SJCRH30 (cell line): ENCODE data around the gene PIK3AP1. TPM values are rescaled to one million over a fixed set of nuclear protein-coding genes. Genes with fewer than 3 reads are reported as not detected.
"Not testable (repeated sequence)": the region's sequence is repeated elsewhere in the genome, so short reads cannot be mapped to it uniquely, and the experiment has no call there.

Experiments used
- DNase-seq, 2 experiments: peaks; one replicate each; pipeline ENCODE4 v3.0.0-alpha.2; 2015 to 2020
- H3K27ac ChIP-seq: fragments of 250-450 bp; sonication (Bioruptor Pico); 2 replicates; pipeline ENCODE4 v1.5.1; 2020; ENCODE audit warnings: mild to moderate bottlenecking, moderate library complexity
- H3K27me3 ChIP-seq: fragments of 250-450 bp; sonication (Bioruptor Pico); 2 replicates; pipeline ENCODE4 v1.5.1; 2020; ENCODE audit warnings: mild to moderate bottlenecking, moderate library complexity
- H3K36me3 ChIP-seq: fragments of 250-450 bp; sonication (Bioruptor Pico); 2 replicates; pipeline ENCODE4 v1.5.1; 2020; ENCODE audit warnings: mild to moderate bottlenecking, moderate library complexity
- H3K4me1 ChIP-seq: fragments of 250-450 bp; sonication (Bioruptor Pico); 2 replicates; pipeline ENCODE4 v1.5.1; 2020; ENCODE audit warnings: mild to moderate bottlenecking, moderate library complexity
- H3K4me3 ChIP-seq: fragments of 250-450 bp; sonication (Bioruptor Pico); 2 replicates; pipeline ENCODE4 v1.5.1; 2020; ENCODE audit warnings: mild to moderate bottlenecking, moderate library complexity
- H3K9me3 ChIP-seq: fragments of 250-450 bp; sonication (Bioruptor Pico); replicated peaks from 2 replicates; pipeline ENCODE4 v1.5.1; 2020; ENCODE audit warnings: mild to moderate bottlenecking, moderate library complexity
- total RNA-seq: library from RNA; depleted of rRNA; stranded (reverse); fragments of >200 nt; shearing (Covaris generic); gene quantifications from 2 replicates; pipeline ENCODE4 v1.2.3, GENCODE V29; 2014

Gene PIK3AP1
- total RNA-seq, 1 experiment from 2014 or later: 7.1 TPM

DNA sequence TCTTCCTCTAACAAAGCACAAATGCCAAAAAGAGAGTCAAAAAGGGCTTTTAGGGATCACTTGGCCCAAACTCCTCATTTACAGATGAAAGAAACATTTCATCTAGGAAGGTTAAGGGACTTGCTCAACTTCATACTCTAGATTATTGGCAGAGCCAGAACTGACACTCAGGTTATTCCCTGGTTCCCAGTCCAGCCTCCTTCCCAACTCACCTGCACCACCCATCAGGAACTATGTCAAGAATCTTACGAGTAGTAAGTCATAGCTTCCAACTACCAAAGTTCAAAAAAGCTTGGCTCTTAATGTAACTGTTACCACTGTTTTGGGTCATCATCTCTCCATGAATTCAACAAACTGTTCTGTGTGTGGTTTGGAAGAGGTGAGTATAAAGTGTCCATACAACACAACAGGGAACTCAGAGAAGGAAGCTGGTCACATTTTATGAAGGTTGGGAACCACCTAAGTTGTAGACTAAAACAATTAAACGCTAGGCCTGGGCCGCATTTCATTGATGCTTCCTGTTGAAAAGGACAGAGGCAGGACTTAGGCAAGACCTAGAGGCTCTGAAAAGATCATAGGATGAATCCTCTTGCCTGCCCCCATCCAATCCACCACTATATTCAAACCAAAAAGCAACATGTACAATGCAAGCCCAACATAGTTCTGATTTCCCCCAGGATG, 9.1 kb downstream of the PIK3AP1 start:
- no peaks in the 10 kb centered on the region for H3K9me3 ChIP-seq
- H3K4me3 ChIP-seq: no peak overlapping the region
- no peaks in the 10 kb centered on the region for H3K36me3 ChIP-seq
- no peak overlapping the region for H3K27ac ChIP-seq
- no peak for DNase-seq
- H3K27me3 ChIP-seq: no peaks in the 10 kb centered on the region
- no peaks in the 10 kb centered on the region for H3K4me1 ChIP-seq

DNA sequence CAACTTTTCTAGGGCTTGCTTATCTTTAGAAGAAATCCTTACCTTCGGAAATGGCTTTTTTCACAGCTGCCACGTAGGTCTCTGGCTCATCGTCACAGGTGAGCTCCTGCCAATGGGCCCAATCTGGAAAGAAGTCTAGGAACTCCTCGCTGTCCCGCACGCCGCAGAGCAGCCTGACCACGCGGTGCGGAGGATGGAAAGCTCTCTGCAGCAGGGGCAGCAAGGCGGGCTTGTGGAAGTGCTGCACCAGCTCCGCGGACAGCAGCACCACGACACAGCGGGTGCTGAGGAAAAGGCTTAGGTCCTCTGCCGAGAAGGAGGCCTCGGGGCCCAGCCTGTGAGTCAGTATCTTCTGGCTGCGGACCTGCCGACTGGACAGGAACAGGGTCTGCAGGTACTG, 10.8 kb downstream of the PIK3AP1 start:
- DNase-seq: no peak
- no peak overlapping the region for H3K4me3 ChIP-seq
- no peaks in the 10 kb centered on the region for H3K9me3 ChIP-seq
- H3K27ac ChIP-seq: no peak overlapping the region
- H3K27me3 ChIP-seq: no peaks in the 10 kb centered on the region
- no peaks in the 10 kb centered on the region for H3K36me3 ChIP-seq
- no peaks in the 10 kb centered on the region for H3K4me1 ChIP-seq

- Histone ChIP-seq H3K27me3 (no peaks in the 10 kb centered on the region), H3K4me3 (no peak overlapping the region), H3K9me3 (no peaks in the 10 kb centered on the region), H3K27ac (no peak overlapping the region), H3K36me3 (no peaks in the 10 kb centered on the region), H3K4me1 (no peaks in the 10 kb centered on the region)
- DNase-seq: no peak
Observed at GRCh38 chr10:96708996-96709395, 11.3 kb downstream of the PIK3AP1 start.

DNA sequence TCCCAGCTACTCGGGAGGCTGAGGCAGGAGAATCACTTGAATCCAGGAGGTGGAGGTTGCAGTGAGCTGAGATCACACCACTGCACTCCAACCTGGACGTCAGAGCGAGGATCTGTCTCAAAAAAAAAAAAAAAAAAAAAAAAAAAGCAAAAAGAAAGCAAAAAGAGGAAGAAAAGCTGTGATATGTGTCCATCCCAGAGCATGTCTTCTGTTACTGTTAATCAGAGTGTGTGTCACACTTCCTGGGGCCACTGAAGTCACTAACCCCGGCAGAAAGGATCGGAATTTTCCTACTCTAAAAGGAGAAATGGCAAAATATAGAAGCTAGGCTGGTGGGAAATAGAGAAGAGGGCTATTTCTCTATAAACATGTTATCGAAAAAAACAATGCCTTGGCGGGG, 11.9 kb downstream of the PIK3AP1 start:
- Histone ChIP-seq H3K4me3 (no peak overlapping the region), H3K9me3 (no peaks in the 10 kb centered on the region), H3K27ac (no peak overlapping the region), H3K4me1 (no peaks in the 10 kb centered on the region), H3K27me3 (no peaks in the 10 kb centered on the region), H3K36me3 (no peaks in the 10 kb centered on the region)
- no peak for DNase-seq

DNA sequence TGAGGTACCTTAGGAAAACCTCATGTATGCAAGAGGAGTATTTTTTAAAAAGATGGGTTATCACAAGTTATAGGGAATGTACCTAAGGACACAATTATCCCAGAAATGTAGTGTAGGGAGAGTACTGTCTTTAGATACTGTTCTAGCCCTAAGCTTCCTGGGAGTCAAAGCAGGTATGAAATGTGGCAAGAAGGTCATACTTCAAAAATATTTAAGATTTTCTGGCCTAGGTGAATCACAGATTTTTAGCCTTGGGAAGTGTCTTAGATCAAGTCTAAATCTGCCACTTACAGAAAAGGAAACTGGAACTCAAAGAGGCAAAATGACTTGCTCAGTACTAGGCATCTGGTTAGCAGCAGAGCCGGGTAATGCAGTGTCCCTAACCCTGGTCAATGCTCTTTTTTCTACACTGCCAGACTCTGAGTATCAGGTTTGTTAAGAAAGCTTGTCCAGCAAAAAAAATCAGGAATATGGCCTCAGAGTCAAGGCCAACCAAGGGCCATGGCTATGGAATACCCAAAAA, 13.9 kb downstream of the PIK3AP1 start:
- Histone ChIP-seq H3K9me3 (no peaks in the 10 kb centered on the region), H3K4me3 (no peak overlapping the region), H3K36me3 (no peaks in the 10 kb centered on the region), H3K27me3 (no peaks in the 10 kb centered on the region), H3K27ac (no peak overlapping the region), H3K4me1 (no peaks in the 10 kb centered on the region)
- DNase-seq: no peak

DNA sequence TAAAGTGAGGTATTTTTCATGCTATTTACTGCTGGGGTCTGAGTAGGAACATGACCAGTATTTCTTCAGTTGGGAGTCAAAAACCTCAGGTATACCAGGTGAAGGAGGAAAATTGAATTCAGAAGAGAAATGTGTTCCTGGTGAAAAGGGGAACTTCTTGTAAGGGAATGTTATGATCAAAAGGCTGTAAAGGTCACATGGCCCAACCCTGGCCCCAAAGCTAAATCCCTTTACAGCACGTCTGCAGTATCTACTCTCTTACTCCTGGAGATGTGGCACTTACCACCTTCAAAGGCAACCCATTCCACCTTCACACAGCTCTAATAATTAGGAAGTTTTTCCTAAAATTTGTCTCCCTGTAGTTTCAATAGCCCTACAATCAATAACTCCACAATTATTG, 15.2 kb downstream of the PIK3AP1 start:
- H3K4me1 ChIP-seq: no peaks in the 10 kb centered on the region
- H3K4me3 ChIP-seq: no peak overlapping the region
- DNase-seq: no peak
- H3K36me3 ChIP-seq: no peaks in the 10 kb centered on the region
- H3K27me3 ChIP-seq: no peaks in the 10 kb centered on the region
- no peak overlapping the region for H3K27ac ChIP-seq
- no peaks in the 10 kb centered on the region for H3K9me3 ChIP-seq

GRCh38 chr10:96704563-96704962, 15.8 kb downstream of the PIK3AP1 start:
- Histone ChIP-seq H3K9me3 (no peaks in the 10 kb centered on the region), H3K36me3 (no peaks in the 10 kb centered on the region), H3K4me1 (no peaks in the 10 kb centered on the region), H3K27ac (no peak overlapping the region), H3K27me3 (no peaks in the 10 kb centered on the region), H3K4me3 (no peak overlapping the region)
- DNase-seq: no peak

DNA sequence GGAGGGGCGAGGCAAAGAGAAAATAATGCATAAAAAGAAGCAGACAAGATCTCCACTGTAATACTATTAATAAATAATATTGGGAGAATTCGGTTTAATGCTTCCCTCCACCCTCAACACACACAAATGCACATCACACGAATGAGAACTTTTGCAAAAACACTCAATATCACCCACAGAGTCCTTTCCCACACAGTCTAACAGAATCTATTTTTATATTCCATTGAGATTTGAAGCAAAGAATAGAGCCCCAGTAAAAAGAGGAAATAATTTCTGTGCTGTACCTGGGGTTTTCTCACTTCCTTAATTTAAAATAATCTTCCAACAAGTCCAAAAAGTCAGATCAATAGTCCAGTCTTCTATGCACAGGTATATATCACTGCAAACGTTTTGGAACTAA, 17.0 kb downstream of the PIK3AP1 start:
- no peak for DNase-seq
- Histone ChIP-seq H3K27me3 (no peaks in the 10 kb centered on the region), H3K27ac (no peak overlapping the region), H3K36me3 (no peaks in the 10 kb centered on the region), H3K9me3 (no peaks in the 10 kb centered on the region), H3K4me3 (no peak overlapping the region), H3K4me1 (no peaks in the 10 kb centered on the region)

- H3K9me3 ChIP-seq: no peaks in the 10 kb centered on the region
- H3K27ac ChIP-seq: no peak overlapping the region
- no peaks in the 10 kb centered on the region for H3K27me3 ChIP-seq
- no peaks in the 10 kb centered on the region for H3K4me1 ChIP-seq
- DNase-seq: no peak
- no peak overlapping the region for H3K4me3 ChIP-seq
- no peaks in the 10 kb centered on the region for H3K36me3 ChIP-seq
Observed at GRCh38 chr10:96701265-96701664, 19.0 kb downstream of the PIK3AP1 start.

DNA sequence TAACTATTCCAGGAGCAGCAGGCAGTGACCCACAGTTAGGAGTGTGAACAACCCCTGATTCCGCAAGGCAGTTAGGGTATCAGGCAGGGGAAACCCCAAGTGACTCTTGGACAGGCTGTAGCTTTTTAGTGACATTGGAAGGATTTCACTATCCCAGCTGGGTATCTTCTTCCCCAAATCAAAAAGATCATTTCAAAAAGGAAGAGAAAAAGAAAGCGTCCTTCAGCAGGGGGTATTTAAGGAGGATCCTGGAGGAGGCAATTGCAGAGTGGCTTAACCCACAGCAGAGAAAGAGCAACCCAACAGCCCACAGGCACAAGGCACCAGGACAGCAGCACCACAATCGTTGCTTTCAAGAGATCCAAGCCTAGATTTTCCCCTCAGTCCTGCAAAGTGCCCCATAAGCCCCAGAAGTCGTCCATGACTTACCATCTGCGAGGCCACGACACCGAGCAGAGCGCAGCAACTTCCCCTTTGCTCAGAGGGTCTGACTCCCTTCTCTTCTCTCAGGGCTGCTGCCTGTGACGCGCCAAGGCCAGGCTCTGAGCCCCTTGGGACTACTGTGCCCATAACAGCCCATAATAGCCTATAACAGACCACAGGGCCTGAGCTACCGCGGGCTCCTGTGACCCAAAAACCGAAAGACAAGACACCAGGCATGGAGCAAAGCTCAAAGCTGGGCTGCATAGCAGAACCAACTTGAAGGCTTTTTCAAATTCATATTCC, 19.8 kb downstream of the PIK3AP1 start:
- Histone ChIP-seq H3K9me3 (no peaks in the 10 kb centered on the region), H3K4me1 (no peaks in the 10 kb centered on the region), H3K4me3 (no peak overlapping the region), H3K27ac (no peak overlapping the region), H3K36me3 (no peaks in the 10 kb centered on the region), H3K27me3 (no peaks in the 10 kb centered on the region)
- DNase-seq: no peak

- Histone ChIP-seq H3K36me3 (no peaks in the 10 kb centered on the region), H3K4me3 (no peak overlapping the region), H3K27ac (no peak overlapping the region), H3K27me3 (no peaks in the 10 kb centered on the region), H3K4me1 (no peaks in the 10 kb centered on the region), H3K9me3 (no peaks in the 10 kb centered on the region)
- DNase-seq: no peak
Observed at GRCh38 chr10:96699613-96700012, 20.7 kb downstream of the PIK3AP1 start.

DNA sequence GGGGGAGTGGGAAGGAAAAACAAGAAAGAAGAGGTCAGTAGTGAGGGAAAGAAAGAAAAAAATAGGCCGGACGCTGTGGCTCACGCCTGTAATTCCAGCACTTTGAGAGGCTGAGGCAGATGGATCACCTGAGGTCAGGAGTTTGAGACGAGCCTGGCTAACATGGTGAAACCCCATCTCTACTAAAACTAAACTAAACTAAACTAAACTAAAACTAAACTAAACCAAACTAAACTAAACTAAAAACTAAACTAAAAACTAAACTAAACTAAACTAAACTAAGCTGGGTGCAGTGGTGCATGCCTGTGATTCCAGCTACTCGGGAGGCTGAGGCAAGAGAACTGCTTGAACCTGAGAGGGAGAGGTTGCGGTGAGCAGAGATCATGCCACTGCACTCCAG, 22.0 kb downstream of the PIK3AP1 start:
- not testable (repeated sequence) for H3K9me3 ChIP-seq, H3K27ac ChIP-seq, H3K4me3 ChIP-seq, DNase-seq, H3K4me1 ChIP-seq, H3K36me3 ChIP-seq, H3K27me3 ChIP-seq

GRCh38 chr10:96697438-96697837, 22.9 kb downstream of the PIK3AP1 start:
- DNase-seq: no peak
- H3K36me3 ChIP-seq: no peaks in the 10 kb centered on the region
- H3K4me1 ChIP-seq: no peaks in the 10 kb centered on the region
- no peaks in the 10 kb centered on the region for H3K27me3 ChIP-seq
- H3K27ac ChIP-seq: no peak overlapping the region
- no peaks in the 10 kb centered on the region for H3K9me3 ChIP-seq
- no peak overlapping the region for H3K4me3 ChIP-seq

- Histone ChIP-seq H3K4me3 (no peak overlapping the region), H3K4me1 (peaks cover under 1% of the 10 kb centered on the region), H3K36me3 (no peaks in the 10 kb centered on the region), H3K9me3 (no peaks in the 10 kb centered on the region), H3K27me3 (no peaks in the 10 kb centered on the region), H3K27ac (no peak overlapping the region)
- DNase-seq: no peak
Observed at GRCh38 chr10:96696845-96697425, 23.4 kb downstream of the PIK3AP1 start.

- Histone ChIP-seq H3K27ac (no peak overlapping the region), H3K36me3 (no peaks in the 10 kb centered on the region), H3K27me3 (no peaks in the 10 kb centered on the region), H3K4me3 (no peak overlapping the region), H3K9me3 (no peaks in the 10 kb centered on the region), H3K4me1 (peaks cover 9% of the 10 kb centered on the region)
- no peak for DNase-seq
Observed at GRCh38 chr10:96695975-96696634, 24.2 kb downstream of the PIK3AP1 start.
